COLO829 (cell line): Measurements from ENCODE around the gene IMPACT.

Experiments
- DNase-seq: peaks from one replicate; pipeline ENCODE4 v3.0.0; 2012; ENCODE audit warnings: low spot score

IMPACT gene

GRCh38 chr18:24426398-24427294 lies at the start of gene IMPACT:
TSS of gene IMPACT (plus strand) at chr18:24426670. CDS start at chr18:24426757, 87 bp downstream.
- peak; percentile 63 for DNase-seq

- no peak for DNase-seq
These were observed 47.9 kb upstream of the IMPACT start for GRCh38 chr18:24378598-24378997.

GRCh38 chr18:24380163-24380747 lies 46.2 kb upstream of the IMPACT start:
- no peak for DNase-seq

GRCh38 chr18:24381126-24381525 lies 45.3 kb upstream of the IMPACT start:
- DNase-seq = no peak

DNA sequence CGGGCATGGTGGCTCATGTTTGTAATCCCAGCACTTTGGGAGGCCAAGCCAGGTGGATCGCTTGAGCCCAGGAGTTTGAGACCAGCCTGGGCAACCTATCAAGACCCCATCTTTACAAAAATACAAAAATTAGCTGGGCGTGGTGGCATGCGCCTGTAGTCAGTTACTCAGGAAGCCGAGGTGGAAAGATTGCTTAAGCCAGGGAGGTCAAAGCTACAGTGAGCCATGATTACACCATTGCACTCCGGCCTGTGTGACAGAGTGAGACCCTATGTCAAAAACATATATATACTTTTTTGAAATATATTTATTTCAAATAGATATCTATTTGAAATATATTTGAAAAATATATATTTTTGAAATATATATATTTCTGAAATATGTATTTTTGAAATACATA lies 39.8 kb upstream of the IMPACT start:
- no peak for DNase-seq

DNA sequence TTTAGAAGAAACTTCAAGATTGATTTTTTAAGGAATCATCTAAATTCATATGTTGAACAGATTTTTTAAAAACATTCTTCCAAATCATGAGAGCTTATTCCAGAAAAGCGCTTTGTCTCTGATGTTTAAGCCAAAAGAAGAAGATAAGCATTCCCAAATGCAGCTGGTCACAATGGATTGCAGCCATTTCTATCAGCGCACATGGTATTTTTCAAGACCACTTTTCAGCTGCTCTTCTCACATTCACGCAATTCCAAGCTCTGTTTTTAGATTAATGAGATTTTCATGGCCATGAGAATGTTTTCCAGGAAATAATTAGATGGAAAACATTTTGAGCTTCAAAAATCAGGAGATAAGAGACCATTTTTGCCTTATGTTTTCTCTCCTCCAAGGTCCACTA lies 37.5 kb upstream of the IMPACT start:
- no peak for DNase-seq

DNA sequence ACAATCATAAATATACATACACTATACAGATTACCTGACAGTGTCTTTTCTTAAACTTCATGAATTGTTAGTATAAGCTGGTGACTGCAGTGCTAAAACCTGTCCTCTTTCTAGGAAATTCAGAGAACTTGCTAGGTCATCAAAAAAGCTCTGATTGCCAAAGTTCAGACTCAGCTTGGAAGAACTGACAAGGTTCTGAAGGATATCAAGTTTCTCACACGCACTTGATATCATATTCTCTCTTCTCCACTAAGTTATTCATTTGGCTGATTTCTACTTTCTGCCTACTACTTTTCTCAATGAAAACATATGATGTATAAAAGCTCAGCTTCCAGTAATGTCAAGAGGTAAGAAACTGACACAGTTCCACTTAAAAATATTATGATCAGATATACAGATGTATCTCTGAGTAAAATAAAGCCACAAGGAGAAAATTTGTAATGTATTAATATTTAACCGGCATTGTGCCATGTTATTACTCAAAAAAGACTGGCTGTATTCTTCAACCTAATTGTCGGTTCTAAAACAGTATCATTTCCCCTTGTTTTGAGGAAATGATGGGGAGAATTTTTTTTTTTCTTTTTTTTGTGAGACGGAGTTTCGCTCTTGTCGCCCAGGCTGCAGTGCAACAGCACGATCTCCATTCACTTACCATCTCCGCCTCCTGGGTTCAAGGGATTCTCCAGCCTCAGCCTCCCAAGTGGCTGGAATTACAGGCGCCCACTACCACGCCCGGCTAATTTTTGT lies 31.2 kb upstream of the IMPACT start:
- no peak for DNase-seq

DNA sequence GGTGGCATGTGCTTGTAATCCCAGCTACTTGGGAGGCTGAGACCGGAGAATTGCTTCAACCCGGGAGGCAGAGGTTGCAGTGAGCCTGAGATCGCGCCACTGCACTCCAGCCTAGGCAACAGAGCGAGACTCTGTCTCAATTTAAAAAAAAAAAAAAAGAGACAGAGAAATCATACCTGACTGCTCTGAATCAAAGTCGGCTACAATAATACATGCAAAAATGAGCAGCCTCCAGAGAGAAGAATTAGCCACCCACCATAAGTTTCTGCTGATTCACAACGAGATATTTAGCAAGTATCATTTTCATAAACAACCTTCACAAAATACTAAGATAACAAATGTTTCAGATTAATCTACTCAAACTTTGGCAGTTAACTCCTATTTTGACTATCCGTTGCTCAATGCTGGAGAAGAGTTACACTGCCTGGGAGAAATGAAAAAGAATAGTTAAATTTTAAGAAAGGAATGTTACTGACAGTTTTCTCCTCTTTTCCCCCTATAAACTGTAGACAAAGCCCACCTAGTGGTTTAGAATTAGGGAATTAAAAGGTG lies 30.3 kb upstream of the IMPACT start:
- no peak for DNase-seq

DNA sequence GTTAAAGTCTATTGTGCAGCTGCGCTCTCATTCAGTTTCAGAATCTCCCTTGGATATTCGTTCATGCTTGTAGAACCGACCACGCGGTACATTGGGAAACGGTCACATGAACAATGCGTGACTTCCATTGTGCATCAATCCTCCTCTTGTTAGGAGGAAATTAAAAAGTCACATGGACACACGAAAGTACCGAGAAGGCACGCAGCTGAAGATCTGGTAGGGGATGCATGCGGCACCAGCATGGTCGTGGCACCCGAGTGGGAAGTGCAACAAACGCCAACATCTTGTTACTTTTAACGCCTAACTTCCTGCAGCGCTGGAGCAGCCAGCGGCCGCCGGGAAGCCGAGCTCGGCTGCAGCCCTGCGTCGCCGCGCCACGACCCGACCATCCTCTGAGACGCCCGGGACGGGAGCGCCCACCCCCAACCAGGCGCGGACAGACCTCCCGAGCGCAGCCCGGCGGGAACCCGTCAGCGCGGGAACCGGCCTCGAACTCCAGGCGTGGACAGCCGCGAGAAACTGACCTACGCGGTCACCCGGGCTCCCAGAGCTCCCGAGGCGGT lies 29.3 kb upstream of the IMPACT start:
- peak; percentile 52 for DNase-seq

DNA sequence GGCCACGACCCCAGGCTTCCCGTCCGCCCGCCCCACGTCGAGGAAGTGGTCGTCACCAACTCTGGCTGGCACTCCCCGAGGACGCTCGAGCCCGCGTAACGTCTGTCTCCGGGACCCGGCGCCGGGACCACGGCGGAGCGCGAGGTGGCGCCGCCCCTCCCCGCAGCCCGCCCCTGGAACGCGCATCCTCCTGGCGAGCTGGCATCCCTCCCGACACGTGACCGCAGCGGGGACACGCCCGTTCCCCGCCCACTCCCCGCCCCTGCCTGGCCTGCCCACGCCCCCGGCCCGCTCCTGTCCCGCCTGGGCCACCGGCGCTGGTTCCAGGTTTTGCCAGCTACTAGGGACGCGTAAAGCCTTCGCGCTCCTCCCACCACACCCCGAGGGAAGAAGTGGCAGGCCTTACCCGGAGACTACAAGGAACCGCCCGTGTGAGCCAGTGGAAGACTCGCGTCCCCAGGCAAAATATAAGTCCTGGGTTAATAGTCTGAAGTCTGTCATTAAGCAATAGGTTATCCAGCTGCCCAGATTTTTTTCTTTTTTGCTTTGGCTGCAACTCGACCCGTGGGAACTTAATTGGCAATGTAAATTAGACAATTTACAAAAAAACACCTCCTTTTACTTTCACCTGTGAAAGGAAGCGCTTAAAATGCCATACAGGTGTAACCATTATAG lies 28.6 kb upstream of the IMPACT start, which contains the start of gene OSBPL1A:
Gene OSBPL1A, minus strand, starts transcription at position 131 of the 675 bp plus-strand sequence. CDS start 20,291 bp downstream, outside the sequence.
- DNase-seq = peak; percentile 73

- DNase-seq = no peak
These were observed 27.9 kb upstream of the IMPACT start for GRCh38 chr18:24398540-24398939.

GRCh38 chr18:24400587-24400986 lies 25.9 kb upstream of the IMPACT start:
- no peak for DNase-seq

GRCh38 chr18:24402209-24402785 lies 24.2 kb upstream of the IMPACT start:
- DNase-seq = no peak

DNA sequence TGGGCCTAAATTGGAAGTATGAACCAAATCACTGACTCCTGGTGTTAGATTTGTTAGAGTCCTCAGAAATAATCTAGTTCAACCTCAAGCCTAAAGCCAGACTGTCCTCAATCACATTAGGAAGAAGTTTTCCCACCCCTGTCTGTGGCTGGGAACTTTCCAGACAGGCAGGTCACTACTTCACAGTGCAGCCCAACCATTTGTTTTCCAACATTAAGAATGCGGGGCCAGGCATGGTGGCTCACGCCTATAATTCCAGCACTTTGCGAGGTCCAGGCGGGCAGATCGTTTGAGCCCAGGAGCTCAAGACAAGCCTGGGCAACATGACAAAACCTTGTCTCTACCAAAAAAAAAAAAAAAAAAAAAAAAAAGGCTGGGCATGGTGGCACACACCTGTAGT lies 23.4 kb upstream of the IMPACT start:
- DNase-seq = no peak

DNA sequence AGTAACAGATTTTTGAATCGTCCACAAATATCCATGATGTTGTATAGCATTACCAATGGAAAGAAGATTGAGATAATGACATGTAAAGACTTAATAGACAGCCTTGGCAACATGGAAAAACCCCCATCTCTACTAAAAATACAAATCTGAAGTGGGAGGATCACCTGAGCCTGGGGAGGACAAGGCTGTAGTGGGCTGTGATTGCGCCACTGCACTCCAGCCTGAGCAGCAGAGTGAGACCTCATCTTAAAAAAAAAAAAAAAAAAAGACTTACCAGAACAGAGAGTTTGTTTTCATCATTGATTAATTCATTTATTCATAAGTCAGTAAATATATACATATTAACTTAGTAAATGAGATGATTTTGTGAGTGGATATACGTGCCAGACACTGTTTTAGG lies 21.9 kb upstream of the IMPACT start:
- no peak for DNase-seq

DNA sequence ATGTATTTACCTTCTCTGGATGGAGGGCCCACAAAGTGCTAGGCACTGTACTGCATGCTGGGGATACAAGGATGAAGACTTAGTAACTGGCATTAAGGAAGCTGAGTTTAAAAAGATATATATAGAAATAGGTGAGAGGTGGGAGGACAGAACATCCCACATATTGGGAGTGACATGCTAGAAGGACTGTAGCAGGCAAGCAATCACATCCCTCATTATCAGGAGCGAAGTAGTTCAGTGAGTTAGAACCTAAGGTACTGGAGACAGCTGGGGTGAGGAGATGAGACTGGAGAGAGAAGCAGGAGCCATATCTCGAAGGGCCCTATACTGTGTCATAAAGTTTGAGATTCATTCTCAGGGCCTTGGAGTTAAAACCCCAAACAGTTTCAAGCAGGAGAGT lies 18.0 kb upstream of the IMPACT start:
- no peak for DNase-seq

GRCh38 chr18:24413148-24413547 lies 13.3 kb upstream of the IMPACT start:
- DNase-seq = no peak

- DNase-seq = no peak
These were observed 12.0 kb upstream of the IMPACT start for GRCh38 chr18:24414349-24415003.

DNA sequence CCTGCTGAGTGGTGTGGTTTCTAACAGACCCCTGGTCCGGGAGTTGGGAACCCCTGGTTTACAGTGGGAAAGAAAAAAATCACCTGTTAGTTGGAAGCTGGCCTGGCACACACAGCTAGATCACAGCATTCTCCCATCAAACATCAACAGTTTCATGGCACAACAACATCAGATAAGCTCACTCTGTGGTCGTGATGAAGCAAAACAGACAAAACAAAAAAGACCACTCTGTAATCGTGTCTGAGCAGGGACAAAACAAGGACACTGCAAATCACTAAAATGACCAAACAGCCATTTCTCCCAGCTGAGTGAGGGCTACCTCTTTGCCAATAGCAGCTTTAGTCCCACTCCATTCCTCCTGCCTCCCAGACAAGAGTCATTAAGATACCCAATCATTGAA lies 9.0 kb upstream of the IMPACT start:
- DNase-seq = no peak

DNA sequence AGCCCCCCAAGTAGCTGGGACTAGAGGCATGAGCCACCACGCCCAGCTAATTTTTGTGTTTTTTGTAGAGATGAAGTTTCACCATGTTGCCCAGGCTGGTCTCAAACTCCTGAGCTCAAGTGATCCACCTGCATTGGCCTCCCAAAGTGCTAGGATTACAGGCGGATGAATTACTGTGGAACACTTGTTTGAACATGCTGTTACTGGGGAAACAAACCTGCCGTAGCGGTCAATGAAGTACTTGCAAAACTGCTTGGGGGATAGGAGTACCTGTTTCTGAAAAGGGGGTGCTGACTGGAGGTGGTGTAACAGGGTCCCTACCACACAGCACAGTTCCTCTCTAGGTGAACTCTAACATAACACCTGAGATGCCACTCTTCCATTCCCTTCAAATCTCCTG lies 5.9 kb upstream of the IMPACT start:
- DNase-seq = no peak

- DNase-seq = no peak
These were observed 4.6 kb upstream of the IMPACT start for GRCh38 chr18:24421831-24422230.
